Activated T-cell treated with anti-CD3 and anti-CD28 coated beads, Interleukin-2, amount 50 U/mL, for 1 hour (primary cell): ENCODE measurements around the gene NXPE2.

ENCODE experiments used
- DNase-seq: peaks from one replicate; pipeline ENCODE4 v3.0.0-alpha.2; 2020

Gene NXPE2

GRCh38 chr11:114746013-114746412, 67.7 kb downstream of the NXPE2 start:
- no peak for DNase-seq
